HEK293T (cell line): ENCODE results near the gene NF1.

Experiments used
- CTCF ChIA-PET: fragments of 350-600 bp; formaldehyde crosslinking; extraction: SDS; loops from one replicate; lab custom pipeline; 2021; ENCODE audit warnings: antibody characterized with exemption, inconsistent platforms; lab: Yijun Ruan, JAX
- POLR2A ChIA-PET: fragments of 350-600 bp; formaldehyde crosslinking; extraction: SDS; loops from one replicate; lab custom pipeline; 2020; ENCODE audit warnings: antibody characterized with exemption, inconsistent platforms; lab: Yijun Ruan, JAX
- DNase-seq: peaks from one replicate; pipeline ENCODE4 v3.0.0; 2012; ENCODE audit warnings: mixed read lengths; ENCODE audit errors: extremely low spot score
- ARNT ChIP-seq: fragments of 450-650 bp; IDR thresholded peaks from 2 replicates; pipeline ENCODE4 v1.6.1; 2017; ENCODE audit warnings: mild to moderate bottlenecking
- BHLHE40 ChIP-seq: fragments of 450-650 bp; IDR thresholded peaks from 2 replicates; pipeline ENCODE4 v1.6.1; 2016; ENCODE audit warnings: mild to moderate bottlenecking, moderate library complexity, borderline replicate concordance
- CTBP1 ChIP-seq: fragments of 450-650 bp; IDR thresholded peaks from 2 replicates; pipeline ENCODE4 v1.6.1; 2016; ENCODE audit warnings: borderline replicate concordance
- ELF4 ChIP-seq: fragments of 450-650 bp; IDR thresholded peaks from 2 replicates; pipeline ENCODE4 v1.6.1; 2017; ENCODE audit warnings: antibody characterized with exemption
- FOXA1 ChIP-seq: fragments of 450-650 bp; IDR thresholded peaks from 2 replicates; pipeline ENCODE4 v1.6.1; 2016; ENCODE audit warnings: mild to moderate bottlenecking
- FOXK2 ChIP-seq: fragments of 450-650 bp; IDR thresholded peaks from 2 replicates; pipeline ENCODE4 v1.6.1; 2016; ENCODE audit warnings: mild to moderate bottlenecking
- FOXM1 ChIP-seq: fragments of 450-650 bp; IDR thresholded peaks from 2 replicates; pipeline ENCODE4 v1.6.1; 2017; ENCODE audit warnings: mild to moderate bottlenecking, borderline replicate concordance
- HDGF ChIP-seq: fragments of 450-650 bp; IDR thresholded peaks from 2 replicates; pipeline ENCODE4 v1.6.1; 2017; ENCODE audit warnings: antibody characterized with exemption, borderline replicate concordance
- L3MBTL2 ChIP-seq: fragments of 450-650 bp; conservative IDR thresholded peaks from 2 replicates; pipeline ENCODE4 v1.6.1; 2016; ENCODE audit warnings: mild to moderate bottlenecking
- LEF1 ChIP-seq: fragments of 450-650 bp; IDR thresholded peaks from 2 replicates; pipeline ENCODE4 v1.6.1; 2017; ENCODE audit warnings: mild to moderate bottlenecking, borderline replicate concordance
- NFRKB ChIP-seq: fragments of 450-650 bp; IDR thresholded peaks from 2 replicates; pipeline ENCODE4 v1.6.1; 2016; ENCODE audit warnings: mild to moderate bottlenecking, moderate library complexity
- PKNOX1 ChIP-seq: fragments of 450-650 bp; IDR thresholded peaks from 2 replicates; pipeline ENCODE4 v1.6.1; 2016
- SP1 ChIP-seq: fragments of 450-650 bp; IDR thresholded peaks from 2 replicates; pipeline ENCODE4 v1.6.1; 2017
- SUZ12 ChIP-seq: fragments of 450-650 bp; IDR thresholded peaks from 2 replicates; pipeline ENCODE4 v1.6.1; 2016; ENCODE audit warnings: mild to moderate bottlenecking
- TARDBP ChIP-seq: fragments of 450-650 bp; IDR thresholded peaks from 2 replicates; pipeline ENCODE4 v1.6.1; 2016
- ZNF384 ChIP-seq: fragments of 450-650 bp; IDR thresholded peaks from 2 replicates; pipeline ENCODE4 v1.6.1; 2016

NF1 gene

GRCh38 chr17:31266042-31266441 lies 171.3 kb downstream of the NF1 start:
- POLR2A ChIA-PET: no interaction called here
- TF ChIP-seq ELF4 (no peak), PKNOX1 (no peak), HDGF (no peak), LEF1 (no peak), NFRKB (no peak), L3MBTL2 (no peak), FOXA1 (no peak), SP1 (no peak), TARDBP (no peak), BHLHE40 (no peak), ZNF384 (no peak), SUZ12 (no peak), FOXK2 (no peak), CTBP1 (no peak), ARNT (no peak), FOXM1 (no peak)
- CTCF ChIA-PET: interaction anchor here (0.6 kb wide), 1 partner anchor 97 kb away, joined by 3 read pairs; no protein-coding TSS in a partner anchor
- DNase-seq: no peak

DNA sequence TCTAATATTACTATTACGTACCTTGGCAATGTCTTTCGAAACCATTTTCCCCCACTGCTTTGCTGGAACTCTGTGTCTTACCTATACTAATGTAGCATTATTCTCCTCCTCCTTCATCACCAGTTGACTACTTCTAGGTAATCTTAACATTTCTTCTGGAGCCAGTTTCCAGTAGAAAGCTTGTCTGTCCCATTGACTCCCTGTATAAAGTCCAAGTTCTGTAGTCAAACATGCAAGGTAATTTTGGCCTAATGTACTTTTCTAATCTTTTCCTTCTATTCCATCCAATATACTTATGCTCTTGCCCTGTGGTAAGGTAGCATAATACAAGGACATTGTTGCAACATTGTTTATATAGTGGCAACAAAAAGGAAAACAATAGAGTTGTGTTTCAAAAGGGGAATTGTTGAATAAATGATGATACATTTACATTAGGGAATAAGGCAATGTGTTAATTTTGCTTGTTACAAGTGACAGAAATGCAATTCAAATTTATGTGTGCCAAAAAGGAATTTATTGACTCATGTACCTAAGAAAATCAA lies 174.3 kb downstream of the NF1 start:
- CTCF ChIA-PET: interaction anchor here (1.1 kb wide), 1 partner anchor 12 kb away, joined by 3 read pairs; no protein-coding TSS in a partner anchor
- no peak for DNase-seq
- no peak for TF ChIP-seq CTBP1
- TF ChIP-seq HDGF: no peak
- TF ChIP-seq BHLHE40: no peak
- no peak for TF ChIP-seq ZNF384
- TF ChIP-seq NFRKB: no peak
- no peak for TF ChIP-seq ARNT
- no peak for TF ChIP-seq SP1
- no peak for TF ChIP-seq FOXA1
- no peak for TF ChIP-seq FOXM1
- no peak for TF ChIP-seq SUZ12
- TF ChIP-seq L3MBTL2: no peak
- no peak for TF ChIP-seq TARDBP
- TF ChIP-seq ELF4: no peak
- TF ChIP-seq PKNOX1: no peak
- TF ChIP-seq FOXK2: no peak
- POLR2A ChIA-PET: no interaction called here

DNA sequence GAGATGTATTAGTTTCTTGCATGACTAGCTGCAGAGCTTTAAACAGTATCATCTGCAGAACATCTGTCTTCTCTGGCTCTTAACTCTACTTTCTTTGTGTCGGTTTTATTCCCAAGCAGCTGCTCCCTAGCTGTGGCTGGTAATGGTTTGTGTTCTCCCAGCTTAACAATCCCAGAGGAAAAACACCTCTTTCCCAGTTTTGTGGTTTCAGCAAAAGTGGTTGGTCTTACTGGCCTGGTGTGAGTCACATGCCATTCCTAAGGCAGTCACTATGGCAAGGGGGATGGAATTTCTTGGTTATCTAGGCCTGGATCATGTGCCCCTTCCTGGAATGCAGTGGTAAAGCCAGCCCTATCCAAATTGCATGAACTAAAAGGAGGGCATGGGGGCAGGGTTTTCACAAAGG lies 174.8 kb downstream of the NF1 start:
- no peak for DNase-seq
- ChIA-PET POLR2A (no interaction called here), CTCF (interaction anchor here (1.1 kb wide), 1 partner anchor 12 kb away, joined by 3 read pairs; no protein-coding TSS in a partner anchor)
- TF ChIP-seq CTBP1: no peak
- TF ChIP-seq ELF4: no peak
- no peak for TF ChIP-seq TARDBP
- TF ChIP-seq L3MBTL2: no peak
- TF ChIP-seq SP1: no peak
- no peak for TF ChIP-seq BHLHE40
- no peak for TF ChIP-seq HDGF
- TF ChIP-seq FOXA1: no peak
- no peak for TF ChIP-seq FOXK2
- TF ChIP-seq NFRKB: no peak
- TF ChIP-seq FOXM1: no peak
- TF ChIP-seq ZNF384: no peak
- no peak for TF ChIP-seq ARNT
- no peak for TF ChIP-seq LEF1
- no peak for TF ChIP-seq SUZ12
- no peak for TF ChIP-seq PKNOX1

DNA sequence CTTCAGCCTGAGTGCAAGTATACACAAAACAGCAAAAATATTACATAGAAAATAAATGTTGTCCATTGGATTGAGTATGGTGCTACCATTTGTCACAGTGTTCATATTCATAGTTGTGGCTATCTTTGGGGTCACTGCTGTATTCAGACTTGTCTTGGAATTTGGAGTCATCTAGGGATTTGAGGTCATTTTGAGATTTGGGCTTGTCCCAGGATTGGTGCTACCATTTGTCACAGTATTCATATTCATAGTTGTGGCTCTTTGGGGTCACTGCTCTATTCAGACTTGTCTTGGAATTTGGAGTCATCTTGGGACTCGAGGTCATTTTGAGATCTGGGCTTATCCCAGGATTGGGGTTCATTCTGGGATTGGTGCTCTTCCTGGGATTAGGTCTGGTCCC lies 177.5 kb downstream of the NF1 start:
- TF ChIP-seq FOXK2 (no peak), FOXA1 (no peak), LEF1 (no peak), BHLHE40 (no peak), CTBP1 (no peak), PKNOX1 (no peak), ARNT (no peak), HDGF (no peak), FOXM1 (no peak), ELF4 (no peak), SP1 (no peak)
- CTCF ChIA-PET: no interaction called here

GRCh38 chr17:31272803-31273202 lies 178.0 kb downstream of the NF1 start:
- no peak for TF ChIP-seq CTBP1
- no peak for TF ChIP-seq L3MBTL2
- TF ChIP-seq ARNT: no peak
- TF ChIP-seq TARDBP: no peak
- TF ChIP-seq ELF4: no peak
- no peak for TF ChIP-seq BHLHE40
- TF ChIP-seq FOXK2: no peak
- TF ChIP-seq NFRKB: no peak
- TF ChIP-seq PKNOX1: no peak
- no peak for TF ChIP-seq LEF1
- no peak for TF ChIP-seq FOXA1
- POLR2A ChIA-PET: no interaction called here
- CTCF ChIA-PET: no interaction called here
- DNase-seq: no peak

More for the DNA sequence above, 177.5 kb downstream of the NF1 start:
- DNase-seq: no peak
- POLR2A ChIA-PET: no interaction called here
